GM20431 (cell line): ENCODE results near the gene ATG7.

Experiments
- in situ Hi-C: fragments of 300-500 bp; cut with MseI, MboI; formaldehyde crosslinking; loops from one replicate; pipeline ENCODE4 v1.15.0; 2020; ENCODE audit warnings: low sequenced_read_pairs; ENCODE audit not compliant: unreplicated experiment

The ATG7 gene

DNA sequence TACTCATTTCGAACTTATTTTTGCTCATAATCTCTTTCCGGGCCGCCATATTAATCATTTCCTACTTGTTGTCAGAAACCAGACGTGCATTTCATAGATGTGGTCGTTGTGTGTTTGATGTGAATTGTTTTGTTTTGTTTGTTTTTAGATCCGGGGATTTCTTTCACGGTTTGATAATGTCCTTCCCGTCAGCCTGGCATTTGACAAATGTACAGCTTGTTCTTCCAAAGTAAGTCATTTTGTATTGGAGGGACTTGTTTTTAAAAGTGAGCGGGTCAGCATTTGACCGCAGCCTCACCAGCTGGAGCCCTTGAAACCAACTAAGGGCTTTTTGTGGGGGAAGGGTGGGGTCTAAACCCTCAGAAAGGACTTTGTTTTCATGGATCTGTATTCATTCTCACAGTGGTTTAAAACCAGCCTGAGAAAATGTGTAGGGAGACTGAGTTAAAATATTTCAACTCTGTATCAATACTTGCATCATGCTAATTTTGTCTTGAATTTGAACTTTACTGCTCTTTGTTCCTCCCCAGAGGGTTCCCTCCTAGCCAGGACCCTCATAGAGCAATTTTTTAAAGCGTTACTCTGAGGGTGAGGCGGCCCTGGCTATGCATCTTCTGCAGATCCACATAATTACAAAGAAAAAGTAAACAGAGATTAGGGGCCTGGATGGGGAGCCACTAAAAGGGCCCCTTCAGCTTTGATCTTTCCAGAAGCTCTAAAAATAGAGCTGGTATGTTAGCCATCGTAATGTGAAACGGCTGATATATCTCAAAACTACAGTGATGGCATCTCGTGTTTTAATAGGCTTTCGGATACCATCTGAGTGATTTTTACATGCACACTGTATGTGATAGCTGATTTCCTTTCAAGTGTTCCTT, 107.9 kb downstream of the ATG7 start:
- in situ Hi-C loops, result loop anchor here (25.0 kb wide), 1 partner anchor 282 kb away; no protein-coding TSS in a partner anchor

GRCh38 chr3:11381141-11381540, 108.9 kb downstream of the ATG7 start:
- in situ Hi-C loops, result loop anchor here (25.0 kb wide), 1 partner anchor 281 kb away; no protein-coding TSS in a partner anchor

DNA sequence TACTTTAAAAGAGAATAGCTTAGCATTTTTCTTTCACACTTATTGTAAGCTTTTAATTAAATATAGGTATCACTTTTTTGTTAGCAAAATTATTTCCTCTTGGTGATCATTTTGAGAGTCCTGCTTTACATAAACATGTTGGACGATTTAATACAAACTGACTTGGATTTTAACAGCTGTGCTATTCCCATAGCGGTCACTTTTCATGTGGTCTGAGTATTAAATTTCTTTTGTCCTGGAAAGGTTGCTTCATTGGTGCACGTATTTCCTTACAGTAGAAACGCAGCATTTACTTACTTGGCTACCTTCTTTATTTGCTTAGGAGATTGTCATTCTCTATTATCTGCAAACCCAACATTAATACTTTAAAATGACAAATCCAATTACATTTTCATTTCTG, 109.4 kb downstream of the ATG7 start:
- in situ Hi-C loops, result loop anchor here (25.0 kb wide), 1 partner anchor 281 kb away; no protein-coding TSS in a partner anchor

- in situ Hi-C loops, result loop anchor here (25.0 kb wide), 1 partner anchor 280 kb away; no protein-coding TSS in a partner anchor
Observed at GRCh38 chr3:11382146-11382745, 110.0 kb downstream of the ATG7 start.

GRCh38 chr3:11384074-11384473, 111.9 kb downstream of the ATG7 start:
- in situ Hi-C loops, result loop anchor here (25.0 kb wide), 1 partner anchor 278 kb away; no protein-coding TSS in a partner anchor

DNA sequence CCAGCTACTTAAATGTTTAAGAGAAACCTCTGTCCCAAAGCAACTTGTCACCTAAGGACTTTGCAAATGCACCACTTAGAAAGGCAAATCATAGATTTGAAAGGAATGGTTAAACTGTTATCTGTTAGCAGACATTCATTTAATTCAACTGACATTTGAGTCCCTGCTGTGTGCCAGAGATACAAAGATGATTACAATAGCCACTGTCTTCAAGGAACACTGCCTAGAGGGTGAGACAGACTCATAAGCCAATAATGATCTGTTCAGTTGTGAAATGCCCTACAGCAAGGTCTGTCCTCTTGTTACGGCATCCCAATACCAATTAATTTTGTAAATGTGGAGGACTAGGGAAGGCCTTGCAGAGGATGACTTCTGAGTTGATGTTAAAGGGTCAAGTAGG, 113.1 kb downstream of the ATG7 start:
- in situ Hi-C loops, result loop anchor here (25.0 kb wide), 1 partner anchor 277 kb away; no protein-coding TSS in a partner anchor

- in situ Hi-C loops, result loop anchor here (25.0 kb wide), 1 partner anchor 276 kb away; no protein-coding TSS in a partner anchor
Observed at GRCh38 chr3:11385891-11386290, 113.7 kb downstream of the ATG7 start.

DNA sequence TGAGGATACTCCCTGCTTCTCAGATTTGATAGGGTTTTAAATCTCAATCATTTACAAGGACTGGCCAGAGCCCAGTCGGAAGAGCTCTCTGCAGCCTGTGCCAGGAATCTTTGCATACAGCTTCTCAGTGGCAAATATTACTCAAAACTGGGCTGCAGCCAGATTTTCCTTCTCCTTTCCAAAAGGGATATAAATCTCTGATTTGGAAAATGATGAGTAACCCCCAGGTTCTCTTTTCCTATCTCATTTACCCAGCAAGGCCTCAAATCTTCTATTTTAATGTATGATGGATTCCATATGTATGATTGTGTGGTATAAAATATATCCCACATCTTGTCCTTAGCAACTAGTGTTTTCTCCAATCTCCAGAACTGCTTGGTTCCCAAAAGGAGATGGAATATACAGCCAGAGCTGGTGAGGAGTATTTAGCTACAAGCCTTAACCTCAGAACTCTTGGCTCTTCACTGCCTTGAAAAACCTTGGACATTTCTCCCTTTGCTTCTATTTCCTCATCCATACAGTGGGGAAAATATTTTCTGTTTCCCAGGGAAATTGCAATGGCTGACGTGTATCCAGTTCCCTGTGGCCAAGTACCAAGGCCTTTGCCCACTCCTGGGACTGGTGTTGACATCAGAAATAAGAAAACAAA, 114.4 kb downstream of the ATG7 start:
- in situ Hi-C loops, result loop anchor here (25.0 kb wide), 1 partner anchor 276 kb away; no protein-coding TSS in a partner anchor

- in situ Hi-C loops, result loop anchor here (25.0 kb wide), 1 partner anchor 273 kb away; no protein-coding TSS in a partner anchor
Observed at GRCh38 chr3:11389386-11390268, 117.4 kb downstream of the ATG7 start.

GRCh38 chr3:11390411-11391131, 118.4 kb downstream of the ATG7 start:
- in situ Hi-C loops, result loop anchor here (25.0 kb wide), 1 partner anchor 272 kb away; no protein-coding TSS in a partner anchor

DNA sequence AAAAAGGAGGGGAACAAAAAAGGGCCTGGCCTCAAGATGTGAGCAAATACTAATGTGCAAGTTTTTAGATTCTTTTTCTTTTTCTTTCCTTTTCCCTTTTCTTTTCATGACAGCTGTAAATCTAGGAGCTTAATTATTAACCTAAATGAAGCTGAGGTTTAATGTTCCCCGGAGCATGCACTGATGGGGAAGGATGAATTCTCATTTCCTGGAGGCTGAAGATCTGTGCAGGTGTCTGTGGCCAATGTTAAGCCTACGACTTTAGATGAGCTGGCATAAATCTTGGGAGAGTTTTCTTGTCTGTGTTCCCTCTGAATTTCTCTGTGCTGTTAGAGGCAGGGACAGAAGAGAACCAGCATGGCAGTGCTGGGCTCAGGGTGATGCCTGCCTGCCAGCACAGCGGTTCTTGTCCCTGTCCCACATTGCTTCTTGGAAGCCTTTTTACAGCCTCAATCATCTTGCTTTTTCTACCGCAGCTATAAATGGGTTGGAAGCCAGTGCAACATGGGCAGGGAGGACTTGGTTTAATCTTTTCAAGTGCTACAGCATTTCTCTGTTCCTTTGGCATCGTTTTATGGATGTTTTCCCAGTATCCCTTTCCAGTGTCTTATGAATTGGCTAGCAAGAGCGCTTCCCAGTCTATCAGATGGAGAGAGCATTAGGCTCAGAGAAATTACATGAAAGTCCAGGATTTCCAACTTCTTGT, 119.1 kb downstream of the ATG7 start:
- in situ Hi-C loops, result loop anchor here (25.0 kb wide), 1 partner anchor 271 kb away; no protein-coding TSS in a partner anchor

DNA sequence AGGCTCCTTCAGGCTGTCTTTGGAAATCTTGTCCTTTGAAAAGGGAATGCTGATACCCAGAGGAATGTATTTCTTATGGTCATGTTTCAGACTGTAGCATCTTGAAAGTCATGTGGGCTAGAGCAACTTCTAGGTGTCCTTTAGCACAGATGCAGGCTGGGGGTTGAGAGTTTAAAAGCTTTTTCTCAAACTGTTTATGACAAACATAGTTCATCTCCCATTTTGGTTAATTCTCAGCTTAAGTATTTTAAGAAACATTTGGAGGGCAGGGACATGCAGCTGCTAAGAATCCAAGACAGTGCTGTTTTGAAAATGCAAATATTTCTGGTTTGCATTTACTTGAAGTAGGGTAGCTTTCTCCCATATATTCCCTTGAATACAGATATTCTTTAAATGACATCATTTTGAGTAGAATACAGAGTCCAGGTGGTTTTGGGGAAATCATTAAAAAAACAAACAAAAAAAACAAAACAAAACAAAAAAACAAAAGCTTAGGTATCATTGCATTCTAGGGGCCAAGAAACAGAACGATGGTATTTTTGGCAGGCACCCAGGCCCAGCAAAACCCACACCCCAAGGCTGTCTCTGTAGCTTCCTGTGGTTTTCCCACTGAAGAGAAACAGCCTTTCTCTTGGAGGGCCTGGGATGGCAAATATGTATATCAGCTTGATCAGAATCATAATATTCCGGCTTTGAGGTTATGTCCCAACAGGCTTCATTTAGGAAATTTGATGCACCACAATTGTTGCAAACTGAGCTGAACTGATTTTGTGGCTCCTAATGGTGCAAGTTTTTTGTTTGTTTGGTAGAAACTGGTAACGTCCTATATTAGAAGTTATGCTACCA, 120.0 kb downstream of the ATG7 start:
- in situ Hi-C loops, result loop anchor here (25.0 kb wide), 1 partner anchor 270 kb away; no protein-coding TSS in a partner anchor

GRCh38 chr3:11392860-11393114, 120.6 kb downstream of the ATG7 start:
- in situ Hi-C loops, result loop anchor here (25.0 kb wide), 1 partner anchor 270 kb away; no protein-coding TSS in a partner anchor

GRCh38 chr3:11393401-11393800, 121.2 kb downstream of the ATG7 start:
- in situ Hi-C loops, result loop anchor here (25.0 kb wide), 1 partner anchor 269 kb away; no protein-coding TSS in a partner anchor

DNA sequence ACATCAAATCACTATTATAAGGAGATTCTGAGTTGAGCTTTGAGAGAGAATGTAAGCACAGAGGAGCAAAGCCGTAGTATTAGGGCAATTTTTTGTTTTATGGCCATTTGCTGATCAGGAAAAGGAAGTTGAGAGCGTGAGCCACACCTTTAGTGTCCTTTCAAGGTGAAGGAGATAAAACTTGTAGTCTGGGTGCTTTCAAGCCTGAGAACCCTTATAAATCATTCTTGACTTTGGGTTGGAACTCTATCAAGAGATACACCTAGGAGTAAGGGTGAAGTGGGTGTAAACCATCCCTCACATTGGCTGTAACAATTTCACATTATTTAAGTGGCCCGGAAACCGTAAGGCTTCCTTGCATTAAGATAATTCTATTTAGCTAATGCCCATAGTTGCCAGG, 122.2 kb downstream of the ATG7 start:
- in situ Hi-C loops, result loop anchor here (25.0 kb wide), 1 partner anchor 268 kb away; no protein-coding TSS in a partner anchor

DNA sequence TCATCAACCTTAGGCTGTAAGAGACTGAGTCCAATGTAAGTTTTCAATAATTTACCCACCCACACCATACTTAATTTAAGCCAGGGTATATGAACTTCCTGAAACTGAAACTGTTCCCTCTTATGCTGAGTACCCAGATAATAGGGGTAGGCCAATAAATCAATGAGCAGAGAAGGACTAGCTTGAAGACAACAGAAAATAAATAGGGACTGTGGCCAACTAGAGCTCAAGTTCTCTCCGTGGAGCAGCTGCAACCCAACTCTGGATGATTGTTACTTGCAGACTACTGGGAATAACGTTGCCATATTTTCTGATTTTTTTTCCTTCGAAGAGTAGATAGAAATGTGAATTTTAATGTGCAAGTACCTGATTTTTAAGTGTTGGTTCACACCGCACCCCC, 128.0 kb downstream of the ATG7 start:
- in situ Hi-C loops, result no loop called here

DNA sequence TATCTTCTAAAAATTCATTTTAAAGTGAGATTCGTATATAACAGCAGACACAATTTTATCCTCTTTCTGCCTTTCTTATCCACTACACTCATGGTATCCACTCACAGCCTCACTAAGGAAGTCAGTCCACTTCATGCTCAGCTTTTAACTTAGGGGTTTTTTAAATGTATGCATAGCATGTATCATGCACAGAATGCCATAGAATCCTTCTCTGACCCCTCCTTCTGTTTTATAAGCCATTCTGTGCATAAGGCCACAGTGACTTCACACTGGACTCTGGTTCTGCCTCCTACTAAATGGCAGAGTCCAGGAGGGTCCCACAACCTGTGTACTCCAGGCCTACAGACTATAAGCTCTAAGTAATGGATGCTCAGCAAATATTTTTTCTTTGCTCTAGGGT, 129.2 kb downstream of the ATG7 start:
- in situ Hi-C loops, result no loop called here
